ENCODE measurements around the gene GZF1. TPM values are rescaled to one million over a fixed set of nuclear protein-coding genes. Genes with fewer than 3 reads are reported as not detected.

Gene GZF1
- total RNA-seq, 1 experiment from 2014 or later, result 17.0 TPM

GRCh38 chr20:23358923-23359593, 2.9 kb upstream of the GZF1 start:
- Mint-ChIP-seq H3K27ac (no peak overlapping the region), H3K4me1 (peaks cover 26 to 28% of the 10 kb centered on the region in 2 experiments), H3K4me3 (no peak overlapping the region; a peak in 1 of 5 replicates), H3K36me3 (ENCODE audit: insufficient read depth in 1 of 3, low read depth in 3 of 3) (peaks cover 4 to 11% (median 8%) of the 10 kb centered on the region in 3 experiments; a peak in 6 of 7 replicates), H3K9me3 (no peaks in the 10 kb centered on the region; a peak in 1 of 5 replicates), H3K27me3 (ENCODE audit: low read depth) (no peaks in the 10 kb centered on the region)
- Histone ChIP-seq H3K56ac (ENCODE audit: insufficient read length, low read depth, low read length) (no peak overlapping the region), H2BK12ac (ENCODE audit: insufficient read length, low read depth, low read length) (no peak overlapping the region), H3K79me1 (ENCODE audit: insufficient read depth, low read depth, low read length, poor library complexity, severe bottlenecking) (peaks cover 3% of the 10 kb centered on the region), H2BK20ac (ENCODE audit: low read depth, low read length, poor library complexity, severe bottlenecking) (no peak overlapping the region), H3K79me2 (ENCODE audit: insufficient read depth, low read length) (peaks cover 5% of the 10 kb centered on the region; the same call in 1 of the 2 replicates), H2BK15ac (ENCODE audit: low read depth, low read length) (no peak overlapping the region), H3K4me1 (ENCODE audit: insufficient read depth, low read length) (no peaks in the 10 kb centered on the region; the same call in 1 of the 2 replicates), H3K4me2 (ENCODE audit: insufficient read depth, insufficient read length, low read length) (peak overlapping the region; percentile 18), H3T11ph (ENCODE audit: low read length) (no peak overlapping the region), H3K27ac (ENCODE audit: insufficient read length, low read depth, low read length) (no peak overlapping the region), H2BK120ac (ENCODE audit: low read depth, low read length, poor library complexity, severe bottlenecking) (no peak overlapping the region), H3K23ac (ENCODE audit: insufficient read length, low read depth, low read length) (no peak overlapping the region), H4K5ac (ENCODE audit: insufficient read length, low read depth, low read length) (no peak overlapping the region), H2AFZ (ENCODE audit: low read length) (no peak overlapping the region), H3K9ac (ENCODE audit: extremely low read depth, insufficient read length, low read length) (no peak overlapping the region), H3K9me3 (ENCODE audit: control insufficient read depth, low read depth, low read length) (no peaks in the 10 kb centered on the region), H3K4ac (ENCODE audit: low read depth, low read length) (no peak overlapping the region), H2BK5ac (ENCODE audit: insufficient read length, low read length) (no peak overlapping the region), H4K20me1 (ENCODE audit: control insufficient read depth, insufficient read depth, insufficient read length) (no peaks in the 10 kb centered on the region), H4K91ac (ENCODE audit: insufficient read length, low read depth, low read length) (no peak overlapping the region), H2AK5ac (ENCODE audit: insufficient read length, low read length) (no peak overlapping the region), H4K8ac (replicated peaks; ENCODE audit: insufficient read length, low read depth, low read length) (no peak overlapping the region), H3K27me3 (ENCODE audit: insufficient read depth, low read length) (no peaks in the 10 kb centered on the region), H3K23me2 (ENCODE audit: insufficient read length, low read depth, low read length, poor library complexity, severe bottlenecking) (peaks cover 13% of the 10 kb centered on the region), H3K14ac (ENCODE audit: insufficient read depth, low read length) (no peak overlapping the region), H3K18ac (ENCODE audit: insufficient read length, low read depth, low read length) (no peak overlapping the region)
- WGBS (ENCODE audit: extremely low coverage, insufficient read length, low lambda C conversion rate), result no CpG with 5 or more reads among the region's 7 CpGs
- no peak for DNase-seq
- no peak for TF ChIP-seq CTCF (conservative IDR thresholded peaks at IDR 0.05)
